Muscle of arm (tissue), 12 donors: ENCODE data around the gene IGLL5. TPM values are rescaled to one million over a fixed set of nuclear protein-coding genes. Genes with fewer than 3 reads are reported as not detected.
A peak's percentile ranks its signal among the peaks of the same experiment; 100 is the strongest.
"Not testable (repeated sequence)": the region's sequence is repeated elsewhere in the genome, so short reads cannot be mapped to it uniquely, and the experiment has no call there.

Source experiments
- DNase-seq: peaks from one replicate; pipeline ENCODE4 v3.0.0-alpha.2; 2013
- polyA plus RNA-seq, 12 donors: library from polyadenylated mRNA; unstranded; fragments of 120-200 nt; gene quantifications; one replicate each; pipeline ENCODE4 v1.2.1, GENCODE V29; 2013; ENCODE audit not compliant: insufficient read length in 12 of 12

Gene IGLL5
- polyA plus RNA-seq, 12 donors = 0.27 to 2.6 (median 0.67) TPM; not detected in 8

DNA sequence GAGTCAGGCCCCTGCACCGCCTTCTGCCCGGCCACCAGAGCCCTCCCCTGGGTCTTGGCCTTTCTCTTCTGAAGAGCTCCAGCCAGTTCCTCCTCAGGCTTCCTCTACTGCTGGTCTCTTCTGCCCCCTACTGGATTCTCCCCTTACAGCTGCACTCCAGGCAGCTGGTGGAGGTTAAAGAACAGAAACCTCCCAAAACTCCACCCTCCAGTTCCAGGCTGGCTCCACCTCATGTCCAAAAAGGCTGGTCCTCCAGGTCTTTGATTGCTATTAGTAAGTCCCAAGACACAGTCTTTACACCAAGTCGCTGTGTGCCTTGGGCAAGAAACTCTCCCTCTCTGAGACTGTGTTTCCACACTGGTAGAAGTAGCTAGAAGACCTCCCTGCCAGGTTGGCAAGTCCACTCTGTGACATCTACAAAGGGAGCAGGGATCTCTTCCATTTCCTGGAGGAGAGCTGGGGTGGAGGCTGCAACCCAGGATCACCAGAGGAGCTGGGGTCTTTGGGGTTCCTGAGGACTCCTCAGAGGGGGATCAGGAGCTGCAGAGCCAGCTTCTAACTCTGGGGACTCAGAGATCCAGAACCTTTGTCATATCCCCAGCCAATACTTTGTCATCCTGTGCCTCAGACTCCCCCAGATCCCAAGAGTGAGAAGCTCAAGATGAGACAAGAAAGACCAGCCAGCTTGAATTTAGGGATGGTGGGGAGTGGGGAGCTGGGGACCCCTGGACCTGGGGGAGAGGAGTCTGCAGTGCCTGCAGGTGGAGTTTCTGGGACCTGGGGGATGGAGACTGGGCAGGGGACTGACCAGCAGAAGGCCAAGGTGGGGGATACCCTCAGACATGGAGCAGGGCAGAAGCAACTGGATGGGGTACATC lies 3.4 kb upstream of the IGLL5 start:
- DNase-seq = peak; percentile 68

GRCh38 chr22:22884888-22885840 lies 2.5 kb upstream of the IGLL5 start:
- DNase-seq = no peak

DNA sequence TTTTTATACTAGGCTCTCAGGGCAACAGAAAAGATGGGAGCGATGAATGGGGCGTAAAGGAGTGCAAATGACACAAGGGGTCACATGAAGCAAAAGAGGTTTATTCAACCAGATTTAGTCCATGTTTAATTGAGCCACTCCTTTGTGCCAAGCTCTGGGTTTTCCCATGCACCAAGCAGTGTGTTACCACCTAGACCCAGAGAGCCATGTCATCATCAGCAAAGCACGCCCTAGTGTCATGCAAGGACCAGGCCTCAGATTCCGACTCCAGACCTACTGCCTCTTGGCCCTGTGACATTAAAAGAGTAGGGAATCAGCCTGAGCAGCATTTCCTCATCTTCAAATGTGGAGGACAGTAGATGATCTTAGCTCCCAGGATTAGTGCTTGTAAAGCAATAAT lies 1.1 kb upstream of the IGLL5 start:
- no peak for DNase-seq

DNA sequence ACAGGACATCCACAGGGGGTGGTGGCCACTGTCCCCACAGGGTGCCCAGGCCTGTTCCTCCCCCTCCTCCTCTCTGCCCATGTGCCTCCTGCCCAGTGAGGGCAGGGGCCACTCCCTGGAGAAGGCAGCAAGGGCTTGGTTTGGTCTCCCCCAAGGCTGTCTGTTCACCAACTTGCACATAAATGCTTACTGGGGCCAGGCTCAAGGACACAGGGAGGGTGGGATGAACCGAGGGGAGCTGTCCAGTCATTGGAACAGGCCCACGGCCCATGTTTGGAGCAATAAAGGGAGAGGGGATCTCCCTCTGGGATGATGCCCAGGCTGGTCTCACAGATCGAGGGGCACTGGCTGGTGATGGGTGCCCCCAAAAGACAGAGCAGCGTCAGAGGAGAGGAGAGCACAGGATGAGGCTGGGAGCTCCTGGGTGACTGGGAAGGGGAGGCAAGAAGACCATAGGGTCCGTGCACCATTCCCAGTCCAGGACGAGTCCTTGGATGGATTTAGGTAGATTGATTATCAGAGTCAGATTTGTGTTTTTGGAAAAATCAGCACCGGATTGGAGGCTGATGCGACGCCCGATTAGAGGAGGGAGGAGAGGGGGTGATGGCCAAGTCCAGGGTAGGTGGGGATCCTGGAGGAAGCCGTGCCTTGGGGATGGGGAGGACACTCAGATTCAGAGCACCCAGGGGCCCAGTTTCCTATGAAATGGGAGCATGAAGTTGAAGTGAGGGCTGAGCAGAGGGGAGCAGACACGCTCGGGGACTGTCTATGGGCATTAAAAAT lies 1.1 kb downstream of the IGLL5 start:
- no peak for DNase-seq

- DNase-seq = no peak
Observed at GRCh38 chr22:22890085-22890484, 2.5 kb downstream of the IGLL5 start.

DNA sequence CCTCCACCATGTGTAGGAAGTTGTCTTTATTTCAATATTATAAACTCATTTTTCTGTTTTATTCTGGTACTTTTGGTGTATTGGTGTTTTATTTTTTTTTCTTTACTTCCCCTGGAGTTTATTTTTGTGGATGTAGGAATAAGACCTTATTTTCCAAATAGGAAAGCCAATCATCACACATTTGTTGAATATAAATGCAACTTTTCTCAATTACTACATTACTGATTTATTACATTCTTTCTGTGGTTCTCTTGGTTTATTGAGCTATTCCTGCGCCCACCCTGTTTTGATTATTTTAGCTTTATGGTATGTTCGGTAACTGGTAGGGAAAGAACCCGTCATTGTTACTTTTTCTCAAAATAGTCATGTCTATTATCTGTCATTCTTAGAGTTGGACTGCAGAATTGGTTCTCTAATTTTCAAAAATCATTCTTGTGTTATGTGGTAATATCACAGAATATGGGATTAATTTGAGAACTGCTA lies 3.6 kb downstream of the IGLL5 start:
- DNase-seq = no peak

DNA sequence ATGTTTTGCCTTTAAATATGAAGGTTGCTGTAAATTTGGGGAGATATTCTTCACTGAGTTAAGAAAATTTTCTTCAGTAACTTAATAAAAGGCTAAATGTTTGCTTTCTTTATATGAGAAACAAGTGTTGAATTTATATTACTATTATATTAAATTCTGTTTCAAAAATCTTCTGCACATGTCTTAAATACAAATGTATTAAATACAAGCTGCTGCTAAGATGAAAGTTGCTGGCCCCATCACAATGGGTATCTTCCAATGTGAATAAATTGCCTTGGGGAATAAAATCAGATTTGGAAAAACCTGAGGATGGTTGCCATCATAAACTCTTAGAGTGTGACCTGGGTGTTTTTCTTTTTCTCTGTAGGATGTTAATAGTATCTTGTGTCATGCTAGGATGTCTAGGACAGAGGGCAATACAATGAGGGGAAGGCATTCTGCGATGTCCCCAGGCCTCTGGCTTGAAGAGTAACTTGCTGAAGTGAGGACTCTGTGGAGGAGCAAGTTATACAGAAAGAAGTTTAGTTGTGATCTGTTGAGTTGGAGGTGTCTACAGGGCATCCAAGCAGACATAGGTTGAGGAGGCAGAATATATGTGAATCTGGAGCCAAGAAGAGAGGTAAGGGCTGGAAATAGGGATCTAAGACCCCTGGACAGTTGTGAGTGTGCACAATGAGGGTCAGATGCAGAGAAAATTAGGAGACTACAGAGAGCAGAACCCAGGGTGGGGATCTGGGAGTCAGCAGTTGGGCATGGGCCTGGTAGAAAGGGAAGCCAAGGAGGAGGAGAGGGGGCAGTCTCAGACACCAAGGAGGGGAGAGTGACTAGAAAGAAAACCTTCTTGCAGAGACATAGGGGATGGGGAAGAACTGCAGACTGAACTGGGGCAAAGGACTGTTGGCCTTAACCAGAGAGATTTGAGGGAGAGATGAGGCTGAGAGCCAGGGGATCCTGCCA lies 4.8 kb downstream of the IGLL5 start:
- no peak for DNase-seq

GRCh38 chr22:22893077-22893805 lies 5.6 kb downstream of the IGLL5 start:
- DNase-seq = no peak

GRCh38 chr22:22893891-22894739 lies 6.5 kb downstream of the IGLL5 start:
- DNase-seq = no peak

GRCh38 chr22:22894740-22895731 lies 7.4 kb downstream of the IGLL5 start:
- no peak for DNase-seq

- DNase-seq = no peak
Observed at GRCh38 chr22:22895776-22896445, 8.3 kb downstream of the IGLL5 start.

GRCh38 chr22:22896601-22897000 lies 9.0 kb downstream of the IGLL5 start:
- DNase-seq = no peak

DNA sequence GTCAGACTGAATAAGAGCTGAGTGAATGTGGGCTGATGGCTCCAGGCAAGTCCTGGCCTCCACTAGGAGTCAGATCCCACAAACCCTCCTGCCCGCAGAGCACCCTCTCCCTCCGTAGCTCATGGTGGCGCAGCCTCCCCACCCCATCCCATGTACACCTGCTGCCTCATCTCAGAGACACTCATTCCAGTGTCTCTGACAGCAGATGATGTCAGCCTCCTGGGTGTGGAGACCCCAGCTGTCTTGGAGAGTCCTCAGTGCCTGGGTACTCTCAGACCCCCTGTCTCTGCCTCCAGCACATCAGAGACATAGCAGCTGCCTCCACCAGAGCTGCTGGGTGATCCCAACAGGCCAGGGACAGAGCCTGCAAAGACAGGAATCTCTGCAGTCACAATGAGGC lies 9.5 kb downstream of the IGLL5 start:
- DNase-seq = no peak

DNA sequence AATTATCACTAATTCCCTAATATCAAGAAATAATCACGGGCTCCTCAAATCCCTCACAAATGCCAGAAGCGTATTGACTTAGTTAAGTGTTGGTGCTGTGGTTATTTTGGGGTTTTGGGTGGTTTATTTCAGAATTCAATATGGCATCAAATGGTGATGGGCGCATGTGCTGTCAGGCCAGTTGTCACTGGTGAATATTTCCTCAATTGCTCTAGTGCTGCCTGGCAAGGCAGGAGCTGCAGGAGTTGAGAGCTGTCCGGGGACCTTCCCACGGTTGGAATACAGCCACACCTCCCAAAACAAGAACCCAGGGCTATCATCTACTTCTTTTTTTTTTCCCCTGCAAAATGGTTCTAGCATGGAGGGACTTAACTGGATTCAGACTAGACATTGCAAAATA lies 10.3 kb downstream of the IGLL5 start:
- no peak for DNase-seq

- DNase-seq = not testable (repeated sequence)
Observed at GRCh38 chr22:22898411-22898950, 10.9 kb downstream of the IGLL5 start.

DNA sequence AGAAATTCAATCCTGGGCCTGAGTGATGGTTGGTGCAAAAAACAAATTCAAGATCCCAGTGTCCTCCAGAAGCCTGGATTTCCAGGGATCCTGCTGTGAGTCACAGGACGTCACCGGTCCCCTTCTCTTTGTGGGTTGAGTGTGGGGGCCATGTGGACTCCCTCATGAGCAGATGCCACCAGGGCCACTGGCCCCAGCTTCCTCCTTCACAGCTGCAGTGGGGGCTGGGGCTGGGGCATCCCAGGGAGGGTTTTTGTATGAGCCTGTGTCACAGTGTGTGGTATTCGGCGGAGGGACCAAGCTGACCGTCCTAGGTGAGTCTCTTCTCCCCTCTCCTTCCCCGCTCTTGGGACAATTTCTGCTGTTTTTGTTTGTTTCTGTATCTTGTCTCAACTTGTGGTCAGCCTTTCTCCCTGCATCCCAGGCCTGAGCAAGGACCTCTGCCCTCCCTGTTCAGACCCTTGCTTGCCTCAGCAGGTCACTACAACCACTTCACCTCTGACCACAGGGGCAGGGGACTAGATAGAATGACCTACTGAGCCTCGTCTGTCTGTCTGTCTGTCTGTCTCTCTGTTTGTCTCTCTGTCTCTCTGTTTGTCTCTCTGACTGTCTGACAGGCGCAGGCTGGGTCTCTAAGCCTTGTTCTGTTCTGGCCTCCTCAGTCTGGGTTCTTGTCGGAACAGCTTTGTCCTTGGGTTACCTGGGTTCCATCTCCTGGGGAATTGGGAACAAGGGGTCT lies 11.9 kb downstream of the IGLL5 start:
- DNase-seq = not testable (repeated sequence)
